HL-60 (cell line): ENCODE measurements around the gene FANCM.

ENCODE experiments used
- DNase-seq, 2 experiments: peaks; one replicate each; pipeline ENCODE4 v3.0.0-alpha.2; 2010 to 2020; ENCODE audit warnings: low read depth in 1 of 2, low spot score in 1 of 2
- H3K27ac ChIP-seq: fragments of 250-450 bp; sonication (Bioruptor Pico); replicated peaks from 2 replicates; pipeline ENCODE4 v1.5.1; 2020; ENCODE audit warnings: mild to moderate bottlenecking, moderate library complexity
- H3K27me3 ChIP-seq: fragments of 250-450 bp; sonication (Bioruptor Pico); 2 replicates; pipeline ENCODE4 v1.5.1; 2021; ENCODE audit warnings: mild to moderate bottlenecking, moderate library complexity; ENCODE audit not compliant: insufficient read depth, poor library complexity, severe bottlenecking
- H3K4me3 ChIP-seq: replicated peaks from 2 replicates; pipeline ENCODE4 v1.5.1; 2011; ENCODE audit warnings: mild to moderate bottlenecking, control low read depth, low read length; ENCODE audit not compliant: insufficient read depth
- GABPA ChIP-seq: IDR thresholded peaks from 2 replicates; pipeline ENCODE4 v1.6.1; 2012; ENCODE audit warnings: low read depth
- POLR2AphosphoS5 ChIP-seq: IDR thresholded peaks from 2 replicates; pipeline ENCODE4 v1.6.1; 2012; ENCODE audit warnings: low read depth
- SPI1 ChIP-seq: IDR thresholded peaks from 2 replicates; pipeline ENCODE4 v1.6.1; 2012; ENCODE audit warnings: low read depth, mild to moderate bottlenecking, borderline replicate concordance
- long read RNA-seq: library from polyadenylated mRNA; unstranded; transcript quantifications from one replicate; pipeline ENCODE4 v2.0.0, GENCODE V29; 2020
- TF ChIP-seq, protein P1 (sequence below): IDR thresholded peaks from one replicate; pipeline ENCODE4 v1.5.1; 2011; ENCODE audit warnings: low read length, control low read depth, inconsistent platforms; ENCODE audit not compliant: insufficient read depth
- TF ChIP-seq, protein P2 (sequence below): IDR thresholded peaks from 2 replicates; pipeline ENCODE4 v1.6.1; 2012; ENCODE audit warnings: low read depth; ENCODE audit not compliant: insufficient replicate concordance

The FANCM gene, protein sequence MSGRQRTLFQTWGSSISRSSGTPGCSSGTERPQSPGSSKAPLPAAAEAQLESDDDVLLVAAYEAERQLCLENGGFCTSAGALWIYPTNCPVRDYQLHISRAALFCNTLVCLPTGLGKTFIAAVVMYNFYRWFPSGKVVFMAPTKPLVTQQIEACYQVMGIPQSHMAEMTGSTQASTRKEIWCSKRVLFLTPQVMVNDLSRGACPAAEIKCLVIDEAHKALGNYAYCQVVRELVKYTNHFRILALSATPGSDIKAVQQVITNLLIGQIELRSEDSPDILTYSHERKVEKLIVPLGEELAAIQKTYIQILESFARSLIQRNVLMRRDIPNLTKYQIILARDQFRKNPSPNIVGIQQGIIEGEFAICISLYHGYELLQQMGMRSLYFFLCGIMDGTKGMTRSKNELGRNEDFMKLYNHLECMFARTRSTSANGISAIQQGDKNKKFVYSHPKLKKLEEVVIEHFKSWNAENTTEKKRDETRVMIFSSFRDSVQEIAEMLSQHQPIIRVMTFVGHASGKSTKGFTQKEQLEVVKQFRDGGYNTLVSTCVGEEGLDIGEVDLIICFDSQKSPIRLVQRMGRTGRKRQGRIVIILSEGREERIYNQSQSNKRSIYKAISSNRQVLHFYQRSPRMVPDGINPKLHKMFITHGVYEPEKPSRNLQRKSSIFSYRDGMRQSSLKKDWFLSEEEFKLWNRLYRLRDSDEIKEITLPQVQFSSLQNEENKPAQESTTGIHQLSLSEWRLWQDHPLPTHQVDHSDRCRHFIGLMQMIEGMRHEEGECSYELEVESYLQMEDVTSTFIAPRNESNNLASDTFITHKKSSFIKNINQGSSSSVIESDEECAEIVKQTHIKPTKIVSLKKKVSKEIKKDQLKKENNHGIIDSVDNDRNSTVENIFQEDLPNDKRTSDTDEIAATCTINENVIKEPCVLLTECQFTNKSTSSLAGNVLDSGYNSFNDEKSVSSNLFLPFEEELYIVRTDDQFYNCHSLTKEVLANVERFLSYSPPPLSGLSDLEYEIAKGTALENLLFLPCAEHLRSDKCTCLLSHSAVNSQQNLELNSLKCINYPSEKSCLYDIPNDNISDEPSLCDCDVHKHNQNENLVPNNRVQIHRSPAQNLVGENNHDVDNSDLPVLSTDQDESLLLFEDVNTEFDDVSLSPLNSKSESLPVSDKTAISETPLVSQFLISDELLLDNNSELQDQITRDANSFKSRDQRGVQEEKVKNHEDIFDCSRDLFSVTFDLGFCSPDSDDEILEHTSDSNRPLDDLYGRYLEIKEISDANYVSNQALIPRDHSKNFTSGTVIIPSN (N-terminal part only)
- long read RNA-seq, partial matches to known transcripts = 89 of 124 reads
- long read RNA-seq, other reads (novel, unspliced or antisense) = 30 of 124 reads

DNA sequence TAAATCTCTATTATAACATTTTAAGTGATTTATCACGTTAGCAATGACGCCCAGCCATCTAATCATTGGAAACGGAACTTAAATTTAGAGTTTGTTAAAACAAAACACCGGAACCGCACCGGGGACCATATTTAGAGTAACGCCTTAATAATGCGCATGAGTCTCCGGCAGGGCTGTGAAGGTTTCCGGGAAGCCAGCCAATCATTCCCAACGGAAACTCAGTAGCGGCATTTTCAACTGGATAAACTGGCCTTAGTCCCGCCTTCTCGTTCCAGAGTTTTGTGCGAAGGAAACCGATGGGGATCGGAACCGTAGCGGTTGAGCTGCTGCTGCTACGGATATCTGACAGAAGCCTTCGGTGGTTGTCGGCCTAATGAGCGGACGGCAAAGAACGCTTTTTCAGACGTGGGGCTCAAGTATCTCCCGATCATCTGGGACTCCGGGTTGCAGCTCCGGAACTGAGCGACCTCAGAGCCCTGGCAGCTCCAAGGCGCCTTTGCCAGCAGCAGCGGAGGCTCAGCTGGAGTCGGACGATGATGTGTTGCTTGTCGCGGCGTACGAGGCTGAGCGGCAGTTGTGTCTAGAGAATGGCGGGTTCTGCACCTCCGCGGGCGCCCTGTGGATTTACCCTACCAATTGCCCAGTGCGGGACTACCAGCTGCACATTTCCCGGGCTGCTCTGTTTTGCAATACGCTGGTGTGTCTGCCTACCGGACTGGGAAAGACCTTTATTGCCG, at the start of gene FANCM:
Gene FANCM (plus strand): TSS at position 272 of the 737 bp plus-strand sequence. CDS start 102 bp downstream, at position 374.
- Histone ChIP-seq H3K4me3 (peak within 1 kb of the TSS; percentile 89), H3K27ac (peak within 1 kb of the TSS; percentile 97), H3K27me3 (no peaks in the 10 kb centered on the region)
- DNase-seq = peak; percentile 87 to 96
- TF ChIP-seq, protein P1, sequence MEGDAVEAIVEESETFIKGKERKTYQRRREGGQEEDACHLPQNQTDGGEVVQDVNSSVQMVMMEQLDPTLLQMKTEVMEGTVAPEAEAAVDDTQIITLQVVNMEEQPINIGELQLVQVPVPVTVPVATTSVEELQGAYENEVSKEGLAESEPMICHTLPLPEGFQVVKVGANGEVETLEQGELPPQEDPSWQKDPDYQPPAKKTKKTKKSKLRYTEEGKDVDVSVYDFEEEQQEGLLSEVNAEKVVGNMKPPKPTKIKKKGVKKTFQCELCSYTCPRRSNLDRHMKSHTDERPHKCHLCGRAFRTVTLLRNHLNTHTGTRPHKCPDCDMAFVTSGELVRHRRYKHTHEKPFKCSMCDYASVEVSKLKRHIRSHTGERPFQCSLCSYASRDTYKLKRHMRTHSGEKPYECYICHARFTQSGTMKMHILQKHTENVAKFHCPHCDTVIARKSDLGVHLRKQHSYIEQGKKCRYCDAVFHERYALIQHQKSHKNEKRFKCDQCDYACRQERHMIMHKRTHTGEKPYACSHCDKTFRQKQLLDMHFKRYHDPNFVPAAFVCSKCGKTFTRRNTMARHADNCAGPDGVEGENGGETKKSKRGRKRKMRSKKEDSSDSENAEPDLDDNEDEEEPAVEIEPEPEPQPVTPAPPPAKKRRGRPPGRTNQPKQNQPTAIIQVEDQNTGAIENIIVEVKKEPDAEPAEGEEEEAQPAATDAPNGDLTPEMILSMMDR = no peak
- TF ChIP-seq GABPA = peak; percentile 98
- no peak for TF ChIP-seq SPI1
- TF ChIP-seq, protein P2, sequence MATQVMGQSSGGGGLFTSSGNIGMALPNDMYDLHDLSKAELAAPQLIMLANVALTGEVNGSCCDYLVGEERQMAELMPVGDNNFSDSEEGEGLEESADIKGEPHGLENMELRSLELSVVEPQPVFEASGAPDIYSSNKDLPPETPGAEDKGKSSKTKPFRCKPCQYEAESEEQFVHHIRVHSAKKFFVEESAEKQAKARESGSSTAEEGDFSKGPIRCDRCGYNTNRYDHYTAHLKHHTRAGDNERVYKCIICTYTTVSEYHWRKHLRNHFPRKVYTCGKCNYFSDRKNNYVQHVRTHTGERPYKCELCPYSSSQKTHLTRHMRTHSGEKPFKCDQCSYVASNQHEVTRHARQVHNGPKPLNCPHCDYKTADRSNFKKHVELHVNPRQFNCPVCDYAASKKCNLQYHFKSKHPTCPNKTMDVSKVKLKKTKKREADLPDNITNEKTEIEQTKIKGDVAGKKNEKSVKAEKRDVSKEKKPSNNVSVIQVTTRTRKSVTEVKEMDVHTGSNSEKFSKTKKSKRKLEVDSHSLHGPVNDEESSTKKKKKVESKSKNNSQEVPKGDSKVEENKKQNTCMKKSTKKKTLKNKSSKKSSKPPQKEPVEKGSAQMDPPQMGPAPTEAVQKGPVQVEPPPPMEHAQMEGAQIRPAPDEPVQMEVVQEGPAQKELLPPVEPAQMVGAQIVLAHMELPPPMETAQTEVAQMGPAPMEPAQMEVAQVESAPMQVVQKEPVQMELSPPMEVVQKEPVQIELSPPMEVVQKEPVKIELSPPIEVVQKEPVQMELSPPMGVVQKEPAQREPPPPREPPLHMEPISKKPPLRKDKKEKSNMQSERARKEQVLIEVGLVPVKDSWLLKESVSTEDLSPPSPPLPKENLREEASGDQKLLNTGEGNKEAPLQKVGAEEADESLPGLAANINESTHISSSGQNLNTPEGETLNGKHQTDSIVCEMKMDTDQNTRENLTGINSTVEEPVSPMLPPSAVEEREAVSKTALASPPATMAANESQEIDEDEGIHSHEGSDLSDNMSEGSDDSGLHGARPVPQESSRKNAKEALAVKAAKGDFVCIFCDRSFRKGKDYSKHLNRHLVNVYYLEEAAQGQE = no peak
- peak; percentile 71 for TF ChIP-seq POLR2AphosphoS5

DNA sequence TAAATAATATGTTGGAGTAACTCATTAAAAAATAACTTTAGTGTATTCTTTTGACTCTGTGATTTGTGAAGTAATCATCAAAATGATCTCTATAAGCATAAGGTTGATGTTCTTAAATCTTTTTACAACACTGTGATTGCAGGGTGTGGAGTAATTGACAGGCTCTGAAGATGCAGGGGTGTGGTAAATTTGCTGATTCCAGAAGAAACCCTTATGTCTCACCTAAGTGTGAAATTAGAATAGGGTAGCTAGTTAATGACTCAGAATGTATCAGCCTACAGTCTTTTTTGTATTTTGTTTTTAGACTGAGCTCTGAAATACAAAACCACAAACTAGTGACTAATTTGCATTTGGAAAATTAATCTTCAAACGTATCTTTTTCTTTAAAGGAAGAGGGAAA, 45.9 kb upstream of the FANCM start:
- Histone ChIP-seq H3K27me3 (no peaks in the 10 kb centered on the region), H3K4me3 (no peak overlapping the region), H3K27ac (no peak overlapping the region)
- DNase-seq = no peak
- TF ChIP-seq SPI1 (no peak), POLR2AphosphoS5 (no peak), GABPA (no peak)
- TF ChIP-seq, protein P2 = no peak
- TF ChIP-seq, protein P1 = no peak

DNA sequence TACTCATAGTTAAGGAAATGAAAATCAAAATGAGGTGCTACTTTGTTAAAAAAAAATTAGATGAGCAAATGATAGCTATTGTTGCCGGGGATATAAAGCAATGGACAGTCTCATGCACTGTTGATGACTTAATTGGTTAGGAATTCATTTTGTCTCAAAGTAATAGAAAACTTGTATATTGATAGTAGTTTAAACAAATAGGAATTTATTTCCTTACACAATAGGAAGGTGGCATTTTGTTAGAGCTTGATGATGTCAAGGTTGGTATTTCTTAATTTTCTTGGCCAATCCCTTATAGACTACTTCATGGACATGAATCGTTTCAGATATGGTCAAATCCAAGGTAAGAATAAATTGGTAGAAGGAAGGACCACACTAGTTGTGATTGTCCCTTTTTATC, 44.0 kb upstream of the FANCM start:
- Histone ChIP-seq H3K27me3 (no peaks in the 10 kb centered on the region), H3K4me3 (no peak overlapping the region), H3K27ac (no peak overlapping the region)
- TF ChIP-seq, protein P2 = no peak
- TF ChIP-seq SPI1 = no peak
- TF ChIP-seq POLR2AphosphoS5 = no peak
- TF ChIP-seq, protein P1 = no peak
- no peak for DNase-seq
